Natural killer cell (primary cell): ENCODE measurements around the gene CD72. TPM values are rescaled to one million over a fixed set of nuclear protein-coding genes. Genes with fewer than 3 reads are reported as not detected.

ENCODE experiments used
- ATAC-seq, 3 donors: fragments of 150-1000 bp in 2 of 3; fragments of 200-7000 bp in 1 of 3; cut with Tn5 transposase; 1 replicate in 1 of 3; 2 replicates in 2 of 3; pipeline ENCODE4 v1.10.0; 2021; ENCODE audit warnings: mild to moderate bottlenecking in 2 of 3, moderate library complexity in 2 of 3
- DNase-seq, 2 donors: peaks; one replicate each; pipeline versions ENCODE4 v3.0.0 to v3.0.0-alpha.2; 2013 to 2021; ENCODE audit warnings: mixed read lengths in 1 of 2
- H3K27ac ChIP-seq: one replicate; pipeline ENCODE4 v1.5.1; 2013; ENCODE audit warnings: mild to moderate bottlenecking, low read length
- H3K27me3 ChIP-seq: one replicate; pipeline ENCODE4 v1.6.1; 2013; ENCODE audit warnings: low read length; ENCODE audit not compliant: control insufficient read depth, insufficient read depth
- H3K36me3 ChIP-seq: one replicate; pipeline ENCODE4 v1.6.1; 2013; ENCODE audit warnings: low read length; ENCODE audit not compliant: control insufficient read depth, insufficient read depth
- H3K4me1 ChIP-seq: one replicate; pipeline ENCODE4 v1.6.1; 2013; ENCODE audit warnings: low read length; ENCODE audit not compliant: control insufficient read depth, insufficient read depth
- H3K4me3 ChIP-seq: one replicate; pipeline ENCODE4 v1.5.1; 2013; ENCODE audit warnings: low read length
- H3K9me3 ChIP-seq: one replicate; pipeline ENCODE4 v1.6.1; 2013; ENCODE audit warnings: low read length; ENCODE audit not compliant: control insufficient read depth, insufficient read depth
- H3K27ac Mint-ChIP-seq, 2 donors: one replicate each; pipeline ENCODE4 v1.8.0; 2022; ENCODE audit warnings: mild to moderate bottlenecking in 2 of 2, mixed read lengths in 2 of 2, moderate library complexity in 1 of 2
- H3K27me3 Mint-ChIP-seq, 2 donors: one replicate each; pipeline ENCODE4 v1.8.0; 2022; ENCODE audit warnings: low read depth in 2 of 2, mixed read lengths in 2 of 2
- H3K36me3 Mint-ChIP-seq: one replicate; pipeline ENCODE4 v1.8.0; 2022; ENCODE audit warnings: mixed read lengths
- H3K4me1 Mint-ChIP-seq, 2 donors: one replicate each; pipeline ENCODE4 v1.8.0; 2022; ENCODE audit warnings: mixed read lengths in 2 of 2
- H3K4me3 Mint-ChIP-seq: one replicate; pipeline ENCODE4 v1.8.0; 2022; ENCODE audit warnings: mild to moderate bottlenecking, moderate library complexity, mixed read lengths
- H3K9me3 Mint-ChIP-seq, 2 donors: one replicate each; pipeline ENCODE4 v1.8.0; 2022; ENCODE audit warnings: mixed read lengths in 2 of 2
- CTCF ChIP-seq: fragments of 200-600 bp; IDR thresholded peaks from one replicate; pipeline ENCODE4 v1.8.0; 2022; ENCODE audit warnings: antibody characterized with exemption
- WGBS: methylation state at CpG from one replicate; pipeline ENCODE4 v1.1.7; 2013; ENCODE audit warnings: missing lambda C conversion rate; ENCODE audit not compliant: insufficient coverage; 5-methylcytosine and 5-hydroxymethylcytosine counted together
- intact Hi-C: fragments of 100-400 bp; cut with micrococcal nuclease; formaldehyde crosslinking; loops from one replicate; pipeline ENCODE4 v1.14.2; 2022
- total RNA-seq, 4 donors: library from RNA; stranded (reverse); fragments of 120-200 nt in 1 of 4; gene quantifications; one replicate each; pipeline versions ENCODE4 v1.2.3 to v1.2.4, GENCODE V29; 2013 to 2022

CD72 gene
- total RNA-seq, 3 donors from 2014 or later (not counting 1 experiment from before 2014, with no cell fraction given) = 27.0 to 48.1 (median 32.3) TPM

- Histone ChIP-seq H3K4me3 (peak within 1 kb of the TSS; percentile 82), H3K4me1 (peaks cover 64% of the 10 kb centered on the region), H3K27ac (peak within 1 kb of the TSS; percentile 99), H3K36me3 (peaks cover 13% of the 10 kb centered on the region), H3K27me3 (no peaks in the 10 kb centered on the region), H3K9me3 (no peaks in the 10 kb centered on the region)
- intact Hi-C loops = loop anchor here (1.0 to 2.0 kb wide), 6 partner anchors 10 to 158 kb away; partner anchors contain the start of genes CREB3, HINT2 and TLN1
- DNase-seq (peak; percentile 74 to 96), ATAC-seq (peak; percentile 80 to 90 (median 83))
- WGBS = 1% methylated on average over 42 of the region's 42 CpGs
- TF ChIP-seq CTCF = no peak
- Mint-ChIP-seq H3K4me3 (peak within 1 kb of the TSS; percentile 97), H3K9me3 (no peaks in the 10 kb centered on the region), H3K36me3 (peaks cover 6% of the 10 kb centered on the region), H3K27me3 (peaks cover 3 to 8% of the 10 kb centered on the region in 2 donors), H3K4me1 (peaks cover 55 to 67% of the 10 kb centered on the region in 2 donors), H3K27ac (peak within 1 kb of the TSS; percentile 95 to 100)
Measured at GRCh38 chr9:35657546-35658136, 39.4 kb upstream of the CD72 start, which contains the start of gene RMRP. RMRP (minus strand) TSS chr9:35658019.

DNA sequence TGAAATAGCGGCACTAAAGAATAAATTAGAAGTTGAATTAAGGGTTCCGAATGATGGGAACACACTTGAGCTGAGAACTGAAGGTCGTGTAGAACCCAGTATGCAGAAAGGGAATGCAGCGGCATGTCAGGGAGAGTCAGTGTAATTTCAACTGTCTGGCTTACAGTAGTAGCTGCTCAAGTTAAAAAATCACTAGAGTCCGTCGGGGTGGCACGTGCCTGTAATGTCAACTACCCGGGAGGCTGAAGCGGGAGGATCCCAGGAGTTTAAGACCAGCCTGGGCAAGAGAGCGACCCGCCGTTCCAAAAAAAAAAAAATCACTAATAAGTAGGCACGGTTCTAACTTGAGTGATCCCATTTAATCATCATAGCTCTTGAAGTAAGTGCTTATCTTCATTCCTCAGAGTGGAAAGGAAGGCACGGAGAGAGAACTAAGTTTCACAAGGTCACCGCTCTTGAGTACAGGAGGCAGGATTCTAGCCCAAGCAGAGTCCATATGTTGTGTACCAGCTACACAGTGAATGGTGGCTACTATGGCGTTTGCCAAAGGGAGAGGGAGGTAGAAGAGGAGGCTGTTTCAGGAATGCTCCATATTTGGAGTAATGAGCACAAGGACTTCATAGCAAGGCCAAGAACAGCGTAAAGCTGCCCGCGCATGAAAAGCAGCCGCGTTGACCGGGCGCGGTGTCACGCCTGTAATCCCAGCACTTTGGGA, 38.8 kb upstream of the CD72 start:
- Mint-ChIP-seq H3K4me3 (peak overlapping the region; percentile 97), H3K9me3 (no peaks in the 10 kb centered on the region), H3K36me3 (peaks cover 6% of the 10 kb centered on the region), H3K27ac (peak overlapping the region; percentile 95 to 100), H3K27me3 (peaks cover 3 to 8% of the 10 kb centered on the region in 2 donors), H3K4me1 (peaks cover 49 to 60% of the 10 kb centered on the region in 2 donors)
- Histone ChIP-seq H3K36me3 (peaks cover 13% of the 10 kb centered on the region), H3K4me1 (peaks cover 57% of the 10 kb centered on the region), H3K4me3 (peak overlapping the region; percentile 82), H3K9me3 (no peaks in the 10 kb centered on the region), H3K27ac (peak overlapping the region; percentile 99), H3K27me3 (no peaks in the 10 kb centered on the region)
- no peak for TF ChIP-seq CTCF
- WGBS = 45% methylated on average over 22 of the region's 25 CpGs
- intact Hi-C loops = loop anchor here (1.0 kb wide), 1 partner anchor 10 kb away; no protein-coding TSS in a partner anchor
- DNase-seq (peak in 1 of 2 donors; percentile 46), ATAC-seq (no peak)

GRCh38 chr9:35656348-35656747, 38.1 kb upstream of the CD72 start:
- Histone ChIP-seq H3K36me3 (peaks cover 13% of the 10 kb centered on the region), H3K4me3 (no peak overlapping the region), H3K9me3 (no peaks in the 10 kb centered on the region), H3K4me1 (peaks cover 53% of the 10 kb centered on the region), H3K27ac (peak overlapping the region; percentile 99), H3K27me3 (no peaks in the 10 kb centered on the region)
- no peak for TF ChIP-seq CTCF
- H3K4me3 Mint-ChIP-seq = peak overlapping the region; percentile 97
- intact Hi-C loops = no loop called here
- peaks cover 44 to 55% of the 10 kb centered on the region in 2 donors for H3K4me1 Mint-ChIP-seq
- no peaks in the 10 kb centered on the region for H3K9me3 Mint-ChIP-seq
- peaks cover 6% of the 10 kb centered on the region for H3K36me3 Mint-ChIP-seq
- peaks cover 3 to 8% of the 10 kb centered on the region in 2 donors for H3K27me3 Mint-ChIP-seq
- ATAC-seq (no peak), DNase-seq (peak in 1 of 2 donors; percentile 45)
- 49% methylated on average over 17 of the region's 17 CpGs for WGBS
- H3K27ac Mint-ChIP-seq = peak overlapping the region; percentile 95 to 100
